ENCODE data around the gene GLYR1. TPM values are rescaled to one million over a fixed set of nuclear protein-coding genes. Genes with fewer than 3 reads are reported as not detected.
"Not testable (repeated sequence)": the region's sequence is repeated elsewhere in the genome, so short reads cannot be mapped to it uniquely, and the experiment has no call there.

Gene GLYR1
- polyA plus RNA-seq, 4 donors, result 123 to 150 (median 139) TPM

DNA sequence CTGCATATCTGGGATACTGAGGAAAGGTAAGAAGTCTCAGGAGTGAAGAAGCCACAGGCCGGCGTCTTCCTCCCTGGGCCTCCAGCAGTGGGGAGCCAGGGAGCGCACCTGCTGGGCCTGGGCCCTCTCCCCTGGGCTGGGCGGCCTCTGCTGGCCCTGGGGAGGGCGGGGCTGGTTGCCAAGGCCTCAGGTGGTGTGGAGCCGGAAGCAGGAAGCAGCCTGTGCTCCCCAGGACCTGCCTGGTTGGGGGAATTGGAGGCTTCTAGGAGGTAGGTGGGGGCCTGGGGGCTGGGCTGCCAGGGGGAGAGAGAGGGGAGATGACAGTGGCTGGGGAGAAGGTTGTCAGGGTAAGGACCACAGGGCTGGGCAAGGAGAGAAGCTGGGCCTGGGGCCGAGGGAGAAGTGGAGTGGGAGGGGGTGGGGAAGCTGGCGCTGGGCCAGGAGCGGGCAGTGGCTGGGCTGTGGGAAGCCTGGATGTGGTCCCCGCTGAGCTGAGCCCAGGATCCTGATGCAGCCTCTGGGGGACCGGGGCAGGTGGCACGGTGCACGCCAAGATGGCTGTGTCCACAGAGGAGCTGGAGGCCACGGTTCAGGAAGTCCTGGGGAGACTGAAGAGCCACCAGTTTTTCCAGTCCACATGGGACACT, 51.8 kb downstream of the GLYR1 start, which contains the start of gene SMIM22:
Gene SMIM22, plus strand, starts transcription at position 189 of the 647 bp plus-strand sequence. Its CDS starts 366 bp downstream, at position 555.
- DNase-seq (ENCODE audit: low read depth in 4 of 4, low spot score in 3 of 4), result no peak

DNA sequence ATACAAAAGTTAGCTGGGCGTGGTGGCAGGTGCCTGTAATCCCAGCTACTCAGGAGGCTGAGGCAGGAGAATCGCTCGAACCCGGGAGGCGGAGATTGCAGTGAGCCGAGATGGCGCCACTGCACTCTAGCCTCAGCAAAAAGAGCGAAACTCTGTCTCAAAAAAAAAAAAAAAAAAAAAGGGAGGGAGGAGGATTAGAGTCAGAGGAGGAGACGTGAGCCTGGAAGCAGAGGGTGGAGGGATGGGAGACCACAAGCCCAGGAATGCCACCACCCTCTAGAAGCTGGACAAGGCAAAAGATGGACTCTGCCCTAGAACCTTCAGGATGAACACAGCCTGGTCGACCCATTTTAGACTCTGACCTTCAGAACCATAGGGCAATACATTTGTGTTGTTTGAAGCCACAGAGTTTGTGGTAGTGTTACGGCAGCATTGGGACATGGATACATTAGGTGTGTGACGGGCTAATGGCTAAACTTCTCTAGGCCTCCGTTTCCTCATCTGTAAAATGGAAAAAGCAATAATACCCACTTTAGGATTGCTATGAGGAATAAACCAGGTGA, 54.1 kb downstream of the GLYR1 start:
- DNase-seq (ENCODE audit: low read depth in 4 of 4, low spot score in 3 of 4), result no peak

DNA sequence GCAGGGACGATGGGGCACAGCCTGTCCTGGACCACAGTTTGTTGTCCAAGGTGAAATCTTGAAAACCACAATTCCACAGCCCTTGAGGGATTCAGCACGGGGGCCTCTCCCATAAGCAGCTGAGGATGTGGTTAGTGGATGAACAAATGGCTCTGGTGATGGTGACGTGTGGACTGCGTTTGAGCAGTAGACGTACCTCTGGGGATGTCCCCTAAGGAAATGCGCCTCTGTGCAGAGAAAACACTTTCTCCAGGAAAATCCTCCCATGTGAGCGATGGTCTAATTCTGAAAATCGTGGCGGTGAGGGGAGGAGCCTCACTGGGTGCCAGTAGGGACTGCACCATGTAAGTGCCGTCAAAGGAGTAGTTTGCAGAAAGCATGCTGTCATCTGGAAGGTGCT, 56.2 kb downstream of the GLYR1 start:
- no peak for DNase-seq (ENCODE audit: low read depth in 4 of 4, low spot score in 3 of 4)

DNA sequence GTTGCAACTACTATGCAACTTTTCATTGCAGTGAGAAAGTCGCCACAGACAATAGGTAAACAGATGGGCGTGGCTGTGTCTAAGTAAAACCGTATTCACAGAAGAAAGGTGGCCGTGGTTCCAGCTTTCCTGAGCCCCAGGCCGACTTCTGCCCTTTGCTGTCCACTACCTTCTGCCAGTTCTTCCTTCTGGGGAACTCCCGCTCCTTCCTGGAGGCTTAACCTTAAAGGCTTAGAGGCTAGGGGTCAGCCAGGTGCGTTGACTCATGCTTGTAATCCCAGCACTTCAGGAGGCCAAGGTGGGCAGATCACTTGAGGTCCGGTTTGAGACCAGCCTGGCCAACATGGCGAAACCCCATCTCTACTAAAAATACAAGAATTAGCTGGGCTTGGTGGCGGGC, 56.8 kb downstream of the GLYR1 start:
- no peak for DNase-seq (ENCODE audit: low read depth in 4 of 4, low spot score in 3 of 4)

DNA sequence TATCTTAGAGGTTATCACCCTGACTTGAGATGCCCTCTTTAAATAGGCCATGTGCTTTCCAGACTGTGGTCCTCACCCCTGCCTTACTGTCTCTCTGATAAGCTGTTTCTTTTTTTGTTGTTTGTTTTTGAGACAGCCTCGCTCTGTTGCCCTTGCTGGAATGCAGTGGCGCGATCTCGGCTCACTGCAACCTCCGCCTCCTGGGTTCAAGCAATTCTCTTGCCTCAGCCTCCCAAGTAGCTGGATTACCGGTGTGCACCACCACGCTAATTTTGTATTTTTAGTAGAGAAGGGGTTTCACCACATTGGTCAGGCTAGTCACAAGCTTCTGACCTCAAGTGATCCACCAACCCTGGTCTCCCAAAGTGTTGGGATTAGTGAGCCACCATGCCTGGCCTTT, 58.2 kb downstream of the GLYR1 start:
- DNase-seq (ENCODE audit: low read depth in 4 of 4, low spot score in 3 of 4), result no peak

DNA sequence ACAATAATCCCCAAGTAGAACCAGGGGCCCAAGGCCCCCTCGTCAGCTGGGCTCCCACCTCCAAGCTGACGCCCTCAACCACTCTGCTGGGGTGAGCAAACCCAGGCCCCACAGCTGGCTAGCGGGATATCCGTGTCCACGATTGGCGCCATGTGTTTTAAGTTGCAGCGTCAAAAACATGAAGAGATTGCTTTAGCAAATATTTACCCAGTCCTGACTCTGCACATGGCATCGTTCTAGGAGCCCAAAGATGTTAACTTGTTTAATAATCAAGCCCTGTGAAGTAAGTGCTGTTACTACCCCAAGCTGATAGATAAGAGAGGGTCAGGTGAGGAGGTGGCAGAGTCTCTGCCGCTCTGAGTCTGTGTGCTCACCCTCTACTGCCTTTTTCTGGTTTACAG, 58.6 kb downstream of the GLYR1 start:
- no peak for DNase-seq (ENCODE audit: low read depth in 4 of 4, low spot score in 3 of 4)

DNA sequence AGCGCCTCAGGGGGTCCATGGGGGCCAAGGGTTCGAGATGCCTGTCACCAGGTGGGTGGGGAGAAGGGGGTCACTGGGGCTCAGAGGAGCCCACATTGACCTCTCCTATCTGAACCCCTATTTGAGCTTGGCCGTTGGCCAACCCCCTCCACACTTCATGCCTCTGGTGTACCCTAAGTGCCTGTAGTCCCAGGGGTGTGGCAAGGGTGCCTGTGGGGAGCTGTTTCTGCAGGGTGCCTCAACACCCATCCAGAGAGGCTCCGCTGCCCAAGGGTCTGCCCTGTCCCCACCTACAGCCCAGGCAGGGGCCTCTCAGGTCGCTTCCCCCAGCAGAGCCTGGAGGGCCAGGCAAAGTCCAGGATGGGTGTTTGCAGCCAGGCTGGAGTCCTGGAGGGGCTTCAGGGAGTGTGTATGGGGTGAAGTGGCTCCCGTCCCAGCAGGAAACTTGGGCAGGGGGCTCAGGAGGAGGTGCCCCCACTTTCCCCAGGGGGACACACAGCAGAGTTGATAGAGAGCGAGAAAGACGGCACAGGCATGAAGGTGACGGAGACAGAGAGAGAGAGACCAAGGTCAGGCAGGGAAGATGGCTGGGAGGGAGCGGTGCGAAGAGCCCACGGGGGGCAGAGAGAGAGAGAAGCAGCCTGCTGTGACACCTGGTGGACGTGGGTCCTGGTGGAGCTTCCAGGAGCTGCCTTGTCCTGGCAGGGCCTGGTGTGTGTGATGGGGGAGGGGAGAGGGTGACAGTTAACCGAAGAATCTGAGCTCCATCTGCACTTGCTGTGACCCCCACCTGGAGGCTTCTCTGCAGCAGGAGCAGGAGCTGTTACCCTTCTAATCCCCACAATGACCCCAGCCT, 59.2 kb downstream of the GLYR1 start, which contains the start of gene SEPTIN12:
Gene SEPTIN12, minus strand, starts transcription at position 719 of the 856 bp plus-strand sequence. Its CDS starts 700 bp downstream, at position 19.
- DNase-seq (ENCODE audit: low read depth in 4 of 4, low spot score in 3 of 4), result no peak

DNA sequence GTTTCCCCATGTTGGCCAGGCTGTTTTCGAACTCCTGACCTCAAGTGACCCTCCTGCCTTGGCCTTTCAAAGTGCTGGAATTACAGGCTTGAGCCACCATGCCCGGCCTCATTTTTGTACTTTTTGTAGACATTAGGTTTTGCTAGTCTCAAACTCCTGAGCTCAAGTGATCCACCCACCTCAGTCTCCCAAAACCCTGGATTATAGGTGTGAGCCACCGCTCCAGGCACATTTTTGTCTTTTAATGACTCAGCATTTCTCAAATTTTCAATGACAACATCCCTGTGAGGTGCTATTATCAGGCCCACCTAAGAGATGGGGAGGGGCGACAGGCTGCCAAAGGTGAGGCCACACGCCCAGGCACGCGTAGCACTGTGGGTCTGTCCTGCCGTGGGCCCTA, 60.0 kb downstream of the GLYR1 start:
- DNase-seq (ENCODE audit: low read depth in 4 of 4, low spot score in 3 of 4), result no peak

DNA sequence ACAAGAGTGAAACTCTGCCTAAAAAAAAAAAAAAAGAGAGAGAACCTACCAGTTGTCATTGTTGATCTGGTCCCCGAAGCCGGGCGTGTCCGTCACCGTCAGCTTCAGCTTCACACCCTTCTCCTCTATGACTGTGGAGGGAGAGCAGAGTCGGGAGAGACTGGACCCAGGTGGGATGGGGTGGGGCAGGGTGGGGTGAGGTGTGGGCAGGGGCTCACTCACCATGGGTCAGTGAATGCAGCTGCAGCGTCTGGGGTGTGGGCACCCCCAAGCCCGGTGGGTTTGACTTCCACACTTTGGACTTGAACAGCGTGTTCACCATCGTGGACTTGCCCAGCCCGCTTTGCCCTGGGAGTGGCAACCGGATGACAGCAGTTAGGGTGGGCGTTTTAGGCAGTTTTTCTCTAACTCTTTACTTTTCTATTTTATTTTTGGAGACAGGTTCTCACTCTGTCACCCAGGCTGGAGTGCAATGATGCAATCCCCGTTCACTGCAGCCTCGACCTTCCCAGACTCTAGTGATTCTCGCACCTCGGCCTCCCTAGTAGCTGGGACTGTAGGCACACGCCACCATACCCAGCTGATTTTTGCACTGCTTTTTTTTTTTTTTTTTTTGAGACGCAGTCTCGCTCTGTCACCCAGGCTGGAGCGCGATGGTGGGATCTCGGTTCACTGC, 61.2 kb downstream of the GLYR1 start:
- no peak for DNase-seq (ENCODE audit: low read depth in 4 of 4, low spot score in 3 of 4)

DNA sequence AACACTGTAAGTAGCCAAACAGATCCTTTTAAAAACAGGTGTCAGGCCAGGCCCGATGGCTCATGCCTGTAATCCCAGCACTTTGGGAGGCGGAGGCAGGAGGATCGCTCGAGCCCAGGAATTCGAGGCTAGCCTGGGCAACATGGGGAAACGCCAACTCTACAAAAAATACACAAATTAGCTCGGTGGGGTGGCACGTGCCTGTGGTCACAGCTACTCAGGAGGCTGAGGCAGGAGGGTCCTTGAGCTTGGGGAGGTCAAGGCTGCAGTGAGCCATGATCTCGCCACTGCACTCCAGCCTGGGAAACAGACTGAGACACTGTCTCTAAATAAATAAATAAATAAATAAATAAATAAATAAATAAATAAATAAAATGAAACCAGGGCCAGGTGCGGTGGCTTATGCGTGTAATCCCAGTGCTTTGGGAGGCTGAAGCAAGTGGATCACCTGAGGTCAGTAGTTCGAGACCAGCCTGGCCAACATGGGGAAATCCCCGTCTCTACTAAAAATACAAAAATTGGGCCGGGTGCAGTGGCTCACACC, 62.6 kb downstream of the GLYR1 start:
- DNase-seq (ENCODE audit: low read depth in 4 of 4, low spot score in 3 of 4), result not testable (repeated sequence)

DNA sequence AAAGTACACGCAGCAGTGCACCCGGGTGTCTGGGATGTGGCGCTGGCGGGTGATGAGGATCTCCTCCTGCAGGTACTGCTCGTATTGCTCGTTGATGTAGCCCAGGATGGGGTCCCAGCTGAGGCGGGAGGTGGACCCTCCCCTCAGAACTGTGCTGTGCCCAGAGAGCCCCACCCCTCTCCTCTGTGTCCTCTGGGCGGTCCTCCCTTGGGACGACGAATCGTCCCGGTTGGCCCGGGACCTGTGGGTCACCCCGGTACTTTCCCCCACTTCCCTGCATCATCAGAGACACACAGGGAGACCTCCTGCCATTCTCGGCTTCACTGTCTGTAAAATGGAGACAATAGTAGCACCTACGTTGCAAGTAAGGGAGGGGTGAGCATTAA, 63.1 kb downstream of the GLYR1 start:
- no peak for DNase-seq (ENCODE audit: low read depth in 4 of 4, low spot score in 3 of 4)

DNA sequence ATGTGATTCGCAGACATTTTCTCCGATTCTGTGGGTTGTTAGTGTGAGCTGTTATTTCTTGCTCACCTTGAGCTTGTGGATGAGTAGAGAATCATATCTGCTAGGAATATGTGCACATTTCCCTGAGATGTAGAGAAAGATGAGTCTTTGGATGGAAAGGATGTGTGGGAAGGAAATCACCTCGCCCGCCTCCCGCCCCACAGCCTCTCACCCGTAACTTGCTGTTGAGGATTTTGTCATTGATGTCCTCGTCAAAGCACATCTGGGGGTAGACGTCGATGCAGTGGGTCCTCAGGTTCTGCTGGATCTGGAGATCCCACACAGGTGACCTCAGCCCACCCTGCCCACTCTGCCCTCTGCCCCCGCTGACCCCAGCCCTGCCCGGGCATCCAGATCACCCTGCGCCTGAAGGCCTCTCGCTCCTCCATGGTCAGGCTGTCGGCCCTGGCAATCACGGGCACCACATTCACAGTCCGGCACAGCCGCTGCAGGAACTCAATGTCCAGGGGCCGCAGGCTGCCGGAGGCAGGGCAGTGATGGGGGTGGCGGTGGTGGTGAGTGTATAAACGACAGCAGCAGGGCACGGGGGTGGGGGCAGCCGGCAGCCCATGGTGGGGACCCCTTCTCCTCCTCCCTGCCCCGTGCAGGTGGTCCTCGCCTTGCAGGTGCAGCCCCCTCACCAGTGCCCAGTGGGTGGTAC, 63.7 kb downstream of the GLYR1 start:
- no peak for DNase-seq (ENCODE audit: low read depth in 4 of 4, low spot score in 3 of 4)

DNA sequence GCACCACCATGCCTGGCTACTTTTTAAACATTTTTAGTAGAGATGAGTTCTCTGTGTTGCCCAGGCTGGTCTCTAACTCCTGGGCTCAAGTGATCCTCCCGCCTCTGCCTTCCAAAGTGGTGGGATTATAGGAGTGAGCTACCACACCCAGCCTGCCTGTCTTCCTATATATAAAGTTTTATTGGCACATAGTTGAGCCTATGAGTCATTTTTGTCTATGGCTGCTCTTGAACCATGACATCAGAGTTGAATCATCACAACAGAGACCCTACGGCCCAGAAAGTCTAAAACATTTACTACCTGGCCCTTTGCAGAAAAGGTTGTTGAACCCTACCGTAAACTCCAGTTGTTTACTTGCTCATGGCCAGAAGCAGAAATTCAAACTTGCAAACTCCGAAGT, 66.9 kb downstream of the GLYR1 start:
- DNase-seq (ENCODE audit: low read depth in 4 of 4, low spot score in 3 of 4), result no peak

DNA sequence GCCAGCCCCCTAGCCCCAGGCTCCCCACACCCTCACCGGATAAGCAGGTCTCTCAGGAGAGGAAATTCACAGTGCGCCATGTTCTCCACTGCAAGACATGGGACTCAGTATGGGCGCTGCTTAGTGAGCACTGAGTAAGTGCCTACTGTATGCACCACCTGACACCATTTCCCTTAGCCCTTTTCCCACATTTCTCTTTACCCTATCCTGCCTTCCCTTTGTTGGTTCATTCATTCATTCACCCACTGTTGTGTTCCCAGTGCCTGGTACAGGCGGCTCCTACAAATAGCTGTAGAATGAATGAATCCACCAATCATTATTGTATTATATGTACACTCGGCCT, 69.1 kb downstream of the GLYR1 start:
- DNase-seq (ENCODE audit: low read depth in 4 of 4, low spot score in 3 of 4), result no peak

DNA sequence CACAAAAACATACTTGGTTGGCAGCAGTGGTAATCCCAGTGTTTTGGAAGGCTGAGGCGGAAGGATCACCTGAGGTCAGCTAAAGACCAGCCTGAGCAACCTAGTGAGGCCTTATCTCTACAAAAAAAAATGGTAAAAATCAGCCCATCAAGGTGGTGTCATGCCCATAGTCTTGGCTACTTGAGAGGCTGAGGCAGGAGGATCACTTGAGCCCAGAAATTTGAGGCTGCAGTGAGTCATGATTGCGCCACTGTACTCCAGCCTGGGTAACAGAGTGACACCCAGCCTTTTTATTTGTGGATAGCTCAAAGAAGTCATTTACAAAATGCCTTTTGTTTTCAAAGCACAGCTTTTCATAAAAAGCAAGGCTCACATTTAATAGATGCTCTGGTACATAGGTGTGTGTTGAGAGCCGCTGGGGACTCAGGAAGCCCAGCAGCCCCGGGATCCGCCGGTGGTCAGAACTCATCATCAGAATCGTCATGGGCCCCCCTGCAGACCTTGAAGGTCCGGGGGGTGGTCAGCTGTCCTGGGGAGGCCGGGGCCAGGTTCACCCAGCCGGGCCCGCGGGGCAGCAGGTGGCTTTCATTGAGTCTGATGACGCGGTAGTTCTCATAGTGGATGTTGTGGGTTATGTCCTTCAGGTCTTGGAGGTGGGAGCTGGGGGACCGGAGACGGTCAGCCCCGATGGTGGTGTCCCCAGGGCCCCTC, 69.6 kb downstream of the GLYR1 start:
- no peak for DNase-seq (ENCODE audit: low read depth in 4 of 4, low spot score in 3 of 4)

DNA sequence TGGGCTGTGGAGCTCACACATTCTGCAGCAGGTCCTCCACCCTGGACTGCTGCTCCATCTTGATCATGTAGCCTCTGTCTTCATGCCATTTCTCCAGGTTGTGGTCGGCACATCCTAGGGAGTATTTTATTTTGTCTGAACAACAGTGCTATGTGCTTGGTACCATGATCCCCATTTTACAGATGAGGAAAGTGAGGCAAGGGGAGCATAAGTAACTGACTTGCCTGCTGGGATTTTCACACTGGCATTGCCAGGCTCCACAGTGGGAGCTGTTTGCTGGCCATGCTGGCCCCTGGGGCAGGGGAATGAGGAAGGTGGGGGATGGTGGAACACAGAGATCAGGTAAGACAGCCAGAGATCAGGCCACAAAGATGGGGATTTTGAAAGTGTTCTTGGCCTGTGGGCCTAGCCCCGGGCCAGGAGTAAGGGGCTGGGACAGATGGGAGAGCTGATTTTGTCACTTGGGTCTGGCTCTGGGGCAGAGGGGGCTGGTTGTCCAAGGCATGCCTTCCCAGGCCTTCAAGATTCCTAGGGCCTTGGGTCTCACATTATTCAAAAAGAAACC, 70.9 kb downstream of the GLYR1 start:
- no peak for DNase-seq (ENCODE audit: low read depth in 4 of 4, low spot score in 3 of 4)

DNA sequence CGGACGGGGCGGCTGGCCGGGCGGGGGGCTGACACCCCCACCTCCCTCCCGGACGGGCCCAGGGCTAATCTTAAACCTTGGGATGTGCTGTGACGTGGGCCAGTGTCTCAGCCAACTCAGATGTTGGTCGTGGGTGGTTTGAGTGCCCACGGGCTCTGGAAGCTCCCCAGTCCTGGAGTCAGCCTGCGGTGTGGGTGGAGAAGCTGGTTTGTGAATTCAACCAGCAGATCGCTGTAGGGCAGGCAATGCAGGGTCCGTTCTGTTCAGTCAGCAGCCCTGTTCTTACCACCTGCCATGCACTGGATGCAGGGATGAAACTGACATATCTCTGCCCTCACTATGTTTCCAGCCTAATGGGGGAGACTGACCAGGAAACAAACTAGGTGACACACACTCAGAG, 72.1 kb downstream of the GLYR1 start:
- DNase-seq (ENCODE audit: low read depth in 4 of 4, low spot score in 3 of 4), result no peak

DNA sequence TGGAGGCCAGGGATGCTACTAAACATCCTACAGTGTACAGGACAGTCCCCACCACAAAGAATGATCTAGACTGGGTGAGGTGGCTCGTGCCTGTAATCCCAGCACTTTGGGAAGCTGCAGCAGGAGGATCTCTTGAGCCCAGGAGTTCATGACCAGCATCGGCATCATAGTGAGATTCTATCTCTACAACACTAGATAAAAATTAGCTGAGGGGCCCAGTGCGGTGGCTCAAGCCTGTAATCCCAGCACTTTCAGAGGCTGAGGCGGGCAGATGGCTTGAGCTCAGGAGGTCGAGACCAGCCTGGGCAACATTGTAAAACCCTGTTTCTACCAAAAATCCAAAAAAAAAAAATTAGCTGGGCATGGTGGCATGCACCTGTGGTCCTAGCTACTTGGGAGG, 74.7 kb downstream of the GLYR1 start:
- DNase-seq (ENCODE audit: low read depth in 4 of 4, low spot score in 3 of 4), result no peak

DNA sequence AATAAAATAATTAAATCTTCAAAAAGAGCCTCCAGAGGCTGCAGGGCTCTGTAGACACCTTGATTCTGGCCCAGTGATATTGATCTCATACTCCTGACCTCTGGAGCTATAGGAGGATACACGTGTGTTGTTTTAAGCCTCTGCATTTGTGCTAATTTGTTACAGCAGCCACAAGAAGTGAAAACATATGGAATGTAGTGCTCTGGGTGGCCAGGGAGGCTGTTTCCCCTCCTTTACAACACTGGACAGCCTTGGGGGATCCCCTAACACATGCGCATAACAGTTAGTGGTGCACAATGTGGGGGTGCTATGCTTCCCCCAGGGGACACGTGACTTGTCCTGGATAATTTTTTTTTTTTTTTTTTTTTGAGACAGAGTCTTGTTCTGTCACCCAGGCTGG, 75.4 kb downstream of the GLYR1 start:
- DNase-seq (ENCODE audit: low read depth in 4 of 4, low spot score in 3 of 4), result no peak

DNA sequence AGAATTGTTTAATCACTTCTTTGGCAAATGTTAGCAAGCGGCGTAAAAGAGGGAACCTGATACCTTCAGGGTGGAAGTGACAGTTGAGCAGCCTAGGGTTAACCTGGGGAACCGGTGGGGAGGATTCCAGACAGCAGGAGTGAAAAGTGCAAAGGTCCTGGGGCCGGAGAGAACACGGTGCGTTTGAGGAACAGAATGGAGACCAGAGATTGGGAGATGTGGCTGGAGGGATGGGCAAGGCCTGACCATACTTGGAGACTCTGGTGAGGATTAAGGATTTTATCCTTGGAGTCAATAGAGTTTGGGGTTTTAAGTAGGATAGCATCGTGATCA, 77.8 kb downstream of the GLYR1 start:
- no peak for DNase-seq (ENCODE audit: low read depth in 4 of 4, low spot score in 3 of 4)

Measured in right renal pelvis (tissue), 4 donors.